ENCODE data around the gene PACS2.
"Not testable (repeated sequence)": the region's sequence is repeated elsewhere in the genome, so short reads cannot be mapped to it uniquely, and the experiment has no call there.

Gene PACS2

GRCh38 chr14:105356927-105357326 lies 42.4 kb downstream of the PACS2 start:
- TF ChIP-seq ZFX (IDR thresholded peaks at IDR 0.05; ENCODE audit: borderline replicate concordance) (no peak), CTCF (IDR thresholded peaks at IDR 0.05) (no peak)

GRCh38 chr14:105357626-105358025 lies 43.1 kb downstream of the PACS2 start:
- no peak overlapping the region for H3K27ac ChIP-seq
- TF ChIP-seq ZFX (IDR thresholded peaks at IDR 0.05; ENCODE audit: borderline replicate concordance) (no peak), CTCF (IDR thresholded peaks at IDR 0.05) (no peak)

More at GRCh38 chr14:105356927-105357326, 42.4 kb downstream of the PACS2 start:
- H3K27ac ChIP-seq = no peak overlapping the region

GRCh38 chr14:105358140-105358846 lies 43.7 kb downstream of the PACS2 start:
- no peak for TF ChIP-seq CTCF (IDR thresholded peaks at IDR 0.05)
- no peak for TF ChIP-seq ZFX (IDR thresholded peaks at IDR 0.05; ENCODE audit: borderline replicate concordance)
- H3K27ac ChIP-seq = no peak overlapping the region

- no peak for TF ChIP-seq CTCF (IDR thresholded peaks at IDR 0.05)
- TF ChIP-seq ZFX (IDR thresholded peaks at IDR 0.05; ENCODE audit: borderline replicate concordance) = no peak
- no peak overlapping the region for H3K27ac ChIP-seq
These were observed 44.4 kb downstream of the PACS2 start for GRCh38 chr14:105358943-105359342.

GRCh38 chr14:105361412-105361811 lies 46.9 kb downstream of the PACS2 start:
- not testable (repeated sequence) for H3K27ac ChIP-seq

- no peak for TF ChIP-seq CTCF (IDR thresholded peaks at IDR 0.05)
- TF ChIP-seq ZFX (IDR thresholded peaks at IDR 0.05; ENCODE audit: borderline replicate concordance) = no peak
These were observed 49.5 kb downstream of the PACS2 start for GRCh38 chr14:105363847-105364708.

GRCh38 chr14:105365101-105365500 lies 50.6 kb downstream of the PACS2 start:
- no peak for TF ChIP-seq ZFX (IDR thresholded peaks at IDR 0.05; ENCODE audit: borderline replicate concordance)
- no peak for TF ChIP-seq CTCF (IDR thresholded peaks at IDR 0.05)
- H3K27ac ChIP-seq = no peak overlapping the region

More at GRCh38 chr14:105363847-105364708, 49.5 kb downstream of the PACS2 start:
- H3K27ac ChIP-seq = no peak overlapping the region
